SK-N-SH (cell line): Measurements from ENCODE around the gene BABAM2.
"Not testable (repeated sequence)": the region's sequence is repeated elsewhere in the genome, so short reads cannot be mapped to it uniquely, and the experiment has no call there.

Experiments used
- CTCF ChIP-seq: fragments of 200-600 bp; sonication (generic); IDR thresholded peaks from 2 replicates; pipeline ENCODE4 v1.6.1; 2017; ENCODE audit warnings: antibody characterized with exemption, mild to moderate bottlenecking, moderate library complexity
- EP300 ChIP-seq, 2 experiments: IDR thresholded peaks; 2 replicates each; pipeline versions ENCODE4 v1.4.0 to v1.6.1; 2012; ENCODE audit warnings: borderline replicate concordance in 1 of 2, low read depth in 1 of 2, low read length in 1 of 2
- POLR2AphosphoS5 ChIP-seq: IDR thresholded peaks from 2 replicates; pipeline ENCODE4 v1.6.1; 2012; ENCODE audit warnings: low read depth, low read length

- TF ChIP-seq EP300 (IDR thresholded peaks at IDR 0.05; ENCODE audit: borderline replicate concordance in 1 of 2, low read depth in 1 of 2, low read length in 1 of 2); CTCF; POLR2AphosphoS5: not testable (repeated sequence)
Measured at GRCh38 chr2:28113771-28114170, 223.2 kb downstream of the BABAM2 start.
